GM12892 (cell line): Measurements from ENCODE around the gene NUP98.
"Not testable (repeated sequence)": the region's sequence is repeated elsewhere in the genome, so short reads cannot be mapped to it uniquely, and the experiment has no call there.

Experiments used
- POLR2A ChIP-seq: IDR thresholded peaks from 2 replicates; pipeline ENCODE4 v1.6.1; 2011; ENCODE audit warnings: low read depth, low read length, control low read depth
- TAF1 ChIP-seq: IDR thresholded peaks from 2 replicates; pipeline ENCODE4 v1.6.1; 2011; ENCODE audit warnings: low read depth, mild to moderate bottlenecking, control low read depth, low read length, borderline replicate concordance

DNA sequence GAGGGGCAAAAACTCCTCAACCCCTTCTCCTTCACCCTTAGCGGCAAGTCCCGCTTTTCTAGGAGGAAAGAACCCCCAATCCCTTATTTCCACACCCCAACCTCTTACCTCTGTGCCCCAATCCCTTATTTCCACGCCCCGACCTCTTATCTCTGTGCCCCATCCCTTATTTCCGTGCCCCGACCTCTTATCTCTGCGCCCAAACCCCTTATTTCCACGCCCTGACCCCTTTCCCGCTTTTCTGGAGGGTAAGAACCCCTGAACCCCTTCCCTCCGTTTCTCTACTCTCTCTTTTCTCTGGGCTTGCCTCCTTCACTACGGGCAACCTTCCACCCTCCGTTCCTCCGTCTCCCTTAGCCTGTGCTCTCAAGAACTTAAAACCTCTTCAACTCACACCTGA, 148.5 kb downstream of the NUP98 start:
- TF ChIP-seq POLR2A, TAF1: not testable (repeated sequence)
